Liver (tissue), 9 donors: Measurements from ENCODE around the gene RASL12. TPM values are rescaled to one million over a fixed set of nuclear protein-coding genes. Genes with fewer than 3 reads are reported as not detected.
"Not testable (repeated sequence)": the region's sequence is repeated elsewhere in the genome, so short reads cannot be mapped to it uniquely, and the experiment has no call there.

ENCODE experiments used
- DNase-seq: peaks from one replicate; pipeline ENCODE4 v3.0.0-alpha.2; 2017; ENCODE audit warnings: low spot score
- H3K27ac ChIP-seq, 2 donors: one replicate each; pipeline ENCODE4 v1.7.0; 2013; ENCODE audit warnings: inconsistent platforms in 2 of 2, low read length in 2 of 2, control low read depth in 1 of 2, low read depth in 1 of 2, mild to moderate bottlenecking in 1 of 2
- H3K27me3 ChIP-seq, 4 donors: one replicate each; pipeline versions ENCODE4 v1.6.1 to v1.7.0; 2013; ENCODE audit warnings: low read length in 3 of 4, inconsistent platforms in 1 of 4, mild to moderate bottlenecking in 1 of 4, moderate library complexity in 1 of 4; ENCODE audit not compliant: control insufficient read depth in 4 of 4, insufficient read depth in 4 of 4
- H3K36me3 ChIP-seq, 4 donors: one replicate each; pipeline versions ENCODE4 v1.6.1 to v1.7.0; 2013; ENCODE audit warnings: low read length in 3 of 4, mild to moderate bottlenecking in 3 of 4, low read depth in 1 of 4, moderate library complexity in 1 of 4; ENCODE audit not compliant: control insufficient read depth in 4 of 4, insufficient read depth in 3 of 4
- H3K4me1 ChIP-seq, 4 donors: one replicate each; pipeline versions ENCODE4 v1.6.1 to v1.7.0; 2013; ENCODE audit warnings: low read length in 3 of 4, mild to moderate bottlenecking in 3 of 4, moderate library complexity in 1 of 4; ENCODE audit not compliant: control insufficient read depth in 4 of 4, insufficient read depth in 4 of 4
- H3K4me3 ChIP-seq, 3 donors: one replicate each; pipeline versions ENCODE4 v1.6.1 to v1.7.0; 2013; ENCODE audit warnings: low read length in 3 of 3, control low read depth in 1 of 3, low read depth in 1 of 3, mild to moderate bottlenecking in 1 of 3
- H3K9ac ChIP-seq, 2 donors: one replicate each; pipeline ENCODE4 v1.7.0; 2013; ENCODE audit warnings: low read length in 2 of 2, mild to moderate bottlenecking in 2 of 2, moderate library complexity in 2 of 2, control low read depth in 1 of 2, low read depth in 1 of 2
- H3K9me3 ChIP-seq, 4 donors: one replicate each; pipeline versions ENCODE4 v1.6.1 to v1.7.0; 2013; ENCODE audit warnings: low read length in 3 of 4; ENCODE audit not compliant: control insufficient read depth in 4 of 4
- ATF3 ChIP-seq: IDR thresholded peaks from 2 replicates; pipeline ENCODE4 v1.6.1; 2016; ENCODE audit warnings: antibody characterized with exemption
- CTCF ChIP-seq: fragments of 150-350 bp; IDR thresholded peaks from 2 replicates; pipeline ENCODE4 v1.5.1; 2017; ENCODE audit warnings: improper control_type of control experiment, low read depth, low read length; ENCODE audit not compliant: missing input control
- EGR1 ChIP-seq, 2 donors: IDR thresholded peaks; 2 replicates each; pipeline ENCODE4 v1.6.1; 2016 to 2018; ENCODE audit warnings: antibody characterized with exemption in 2 of 2, low read depth in 2 of 2
- FOXA1 ChIP-seq: IDR thresholded peaks from 2 replicates; pipeline ENCODE4 v1.6.1; 2016; ENCODE audit warnings: antibody characterized with exemption
- FOXA2 ChIP-seq: IDR thresholded peaks from 2 replicates; pipeline ENCODE4 v1.6.1; 2016; ENCODE audit warnings: antibody characterized with exemption
- HNF4A ChIP-seq, 2 donors: conservative IDR thresholded peaks; 2 replicates each; pipeline ENCODE4 v1.6.1; 2016; ENCODE audit warnings: antibody characterized with exemption in 2 of 2, mild to moderate bottlenecking in 2 of 2
- HNF4G ChIP-seq: IDR thresholded peaks from 2 replicates; pipeline ENCODE4 v1.6.1; 2016; ENCODE audit warnings: antibody characterized with exemption
- JUND ChIP-seq, 2 donors: IDR thresholded peaks; 2 replicates each; pipeline ENCODE4 v1.6.1; 2016; ENCODE audit warnings: antibody characterized with exemption in 2 of 2
- NR2F2 ChIP-seq: IDR thresholded peaks from 2 replicates; pipeline ENCODE4 v1.6.1; 2016; ENCODE audit warnings: antibody characterized with exemption
- RAD21 ChIP-seq, 2 donors: IDR thresholded peaks; 2 replicates each; pipeline ENCODE4 v1.6.1; 2016; ENCODE audit warnings: antibody characterized with exemption in 2 of 2, mild to moderate bottlenecking in 2 of 2
- RXRA ChIP-seq, 2 donors: IDR thresholded peaks; 2 replicates each; pipeline ENCODE4 v1.6.1; 2017 to 2018; ENCODE audit warnings: antibody characterized with exemption in 2 of 2, mild to moderate bottlenecking in 1 of 2
- SP1 ChIP-seq: IDR thresholded peaks from 2 replicates; pipeline ENCODE4 v1.6.1; 2018; ENCODE audit warnings: antibody characterized with exemption, mild to moderate bottlenecking
- YY1 ChIP-seq: IDR thresholded peaks from 2 replicates; pipeline ENCODE4 v1.6.1; 2016; ENCODE audit warnings: antibody characterized with exemption, mild to moderate bottlenecking
- ZBTB33 ChIP-seq: IDR thresholded peaks from 2 replicates; pipeline ENCODE4 v1.6.1; 2016; ENCODE audit warnings: antibody characterized with exemption
- WGBS: extraction: QIAGEN DNeasy Blood & Tissue Kit; methylation state at CpG from one replicate; pipeline ENCODE4 v1.1.7; 2013; 5-methylcytosine and 5-hydroxymethylcytosine counted together
- polyA plus RNA-seq, 2 donors: library from polyadenylated mRNA; stranded (reverse) in 1 of 2; unstranded in 1 of 2; fragments of 200-250 nt in 1 of 2; fragments of >200 nt in 1 of 2; fragmentation: Nextera tagmentation in 1 of 2; extraction: Ambion mirVana in 1 of 2; gene quantifications; one replicate each; pipeline versions ENCODE4 v1.2.1 to v1.2.3, GENCODE V29; 2013 to 2015
- total RNA-seq, 2 donors: library from RNA; depleted of rRNA; stranded (reverse); fragments of >200 nt; gene quantifications; one replicate each; pipeline ENCODE4 v1.2.3, GENCODE V29; 2014
- TF ChIP-seq, protein P1 (sequence below): IDR thresholded peaks from 2 replicates; pipeline ENCODE4 v1.6.1; 2016; ENCODE audit warnings: antibody characterized with exemption
- donor health status: healthy.
- donor health status: healthy.
- donor health status: healthy.
- donor health status: healthy.
- donor health status: healthy.

RASL12 gene
- total and polyA plus RNA-seq, 4 donors = 0.50 to 0.92 (median 0.63) TPM

DNA sequence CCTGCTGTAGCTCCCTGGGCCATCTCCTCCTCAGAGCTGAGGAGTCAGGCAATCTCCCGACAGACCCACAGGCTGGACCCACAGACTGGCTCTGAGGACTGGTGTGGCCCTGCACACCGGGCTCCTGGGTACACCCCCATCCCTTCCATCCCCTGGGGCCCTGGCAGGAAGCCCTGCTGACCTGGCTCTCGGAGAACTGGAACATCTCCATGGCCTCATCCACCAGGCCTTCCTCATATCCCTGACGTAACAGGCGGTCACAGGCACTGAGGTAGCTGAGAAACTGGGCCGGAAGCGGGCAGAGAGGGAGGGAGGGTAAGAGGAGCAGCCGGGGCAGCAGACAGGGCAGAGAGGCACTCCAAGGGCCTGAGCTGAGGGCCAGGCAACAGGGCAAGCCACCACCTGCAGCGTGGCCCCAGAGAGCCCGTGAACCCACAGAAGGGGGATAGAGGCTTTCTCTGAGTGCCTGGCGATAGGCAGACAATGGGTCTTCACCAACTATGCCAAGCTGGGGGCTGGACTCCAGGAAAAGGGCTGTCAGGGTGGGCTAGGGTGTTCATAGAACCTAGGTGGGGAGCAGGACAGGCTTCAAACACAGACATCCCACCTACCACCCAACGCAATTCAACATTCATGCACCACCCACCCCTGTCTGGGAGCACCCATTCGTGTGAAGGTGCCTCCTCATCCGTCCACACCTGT is 26.7 kb upstream of the RASL12 start:
- Histone ChIP-seq H3K9ac (no peak overlapping the region), H3K27ac (peak overlapping the region in 1 of 2 donors; percentile 20), H3K36me3 (peaks cover 6 to 20% (median 12%) of the 10 kb centered on the region in 4 donors), H3K27me3 (no peaks in the 10 kb centered on the region), H3K4me1 (peaks cover 0 to 26% (median 13%) of the 10 kb centered on the region in 4 donors), H3K4me3 (no peak overlapping the region), H3K9me3 (no peaks in the 10 kb centered on the region)
- TF ChIP-seq RXRA (IDR thresholded peaks at IDR 0.05) (peak in 1 of 2 donors; percentile 13), HNF4G (no peak)
- whole genome bisulfite sequencing = 84% methylated on average over 14 of the region's 14 CpGs
- no peak for DNase-seq

DNA sequence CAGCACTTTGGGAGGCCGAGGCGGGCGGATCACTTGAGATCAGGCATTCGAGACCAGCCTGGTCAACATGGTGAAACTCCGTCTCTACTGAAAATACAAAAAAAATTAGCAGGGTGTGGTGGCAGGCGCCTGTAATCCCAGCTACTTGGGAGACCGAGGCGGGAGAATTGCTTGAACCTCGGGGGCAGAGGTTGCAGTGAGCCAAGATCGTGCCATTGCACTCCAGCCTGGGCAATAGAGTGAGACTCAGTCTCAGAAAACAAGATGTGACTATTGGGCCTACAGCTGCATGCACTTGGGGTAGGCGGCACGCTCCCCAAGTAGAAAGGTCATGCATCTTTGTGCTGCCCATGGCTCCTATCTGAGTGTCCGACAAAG is 26.0 kb upstream of the RASL12 start:
- H3K9me3 ChIP-seq, H3K27me3 ChIP-seq, H3K27ac ChIP-seq, H3K4me3 ChIP-seq, DNase-seq, H3K9ac ChIP-seq: not testable (repeated sequence)
- Histone ChIP-seq H3K4me1 (peaks cover 0 to 33% (median 20%) of the 10 kb centered on the region in 4 donors), H3K36me3 (peaks cover 6 to 13% (median 7%) of the 10 kb centered on the region in 4 donors)
- 96% methylated on average over 13 of the region's 13 CpGs for WGBS

DNA sequence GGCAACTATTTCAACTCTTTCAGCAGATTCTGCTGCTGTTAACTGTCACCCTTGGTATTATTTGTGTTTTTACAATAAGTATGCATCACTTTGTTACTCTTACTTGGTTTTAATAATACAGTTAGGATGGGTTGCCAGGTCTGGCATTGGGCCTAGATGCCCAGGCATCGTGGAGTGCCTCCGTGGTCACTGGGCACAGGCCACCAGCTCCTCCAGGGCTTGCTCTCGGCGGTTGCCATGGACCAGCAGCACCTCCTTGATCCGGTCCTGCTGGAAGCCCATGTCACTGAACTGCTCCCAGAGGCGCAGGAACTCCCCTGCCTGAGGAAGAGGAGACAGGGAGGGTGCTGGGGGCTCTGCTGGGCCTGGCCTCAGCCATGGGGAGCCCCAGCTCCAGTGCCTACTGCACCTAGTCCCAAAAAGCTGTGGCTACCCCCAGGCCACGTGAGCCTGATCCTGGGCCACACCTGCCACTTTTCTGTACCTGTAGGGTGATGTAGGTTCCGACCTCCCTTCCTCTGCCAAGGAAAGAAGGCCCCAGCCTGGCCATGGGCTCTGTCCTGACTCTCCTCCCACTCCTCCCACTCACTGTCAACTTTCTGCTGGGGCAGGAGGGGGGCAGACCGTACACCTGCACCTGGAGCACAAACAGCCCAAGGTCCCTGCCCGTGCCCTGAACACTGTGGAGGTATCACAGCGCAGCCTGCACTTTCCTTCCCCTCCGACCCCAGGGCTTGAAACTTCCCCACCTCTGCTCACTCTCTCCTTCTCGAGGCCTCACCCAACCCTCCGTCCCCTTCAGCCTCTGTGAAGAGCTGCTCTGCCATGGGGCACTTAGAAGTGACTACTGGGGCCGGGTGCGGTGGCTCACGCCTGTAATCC is 25.4 kb upstream of the RASL12 start:
- Histone ChIP-seq H3K36me3 (peaks cover 1 to 7% (median 5%) of the 10 kb centered on the region in 4 donors), H3K9me3 (no peaks in the 10 kb centered on the region), H3K9ac (no peak overlapping the region), H3K27ac (no peak overlapping the region), H3K4me3 (no peak overlapping the region), H3K4me1 (peaks cover 4 to 38% (median 25%) of the 10 kb centered on the region in 4 donors), H3K27me3 (no peaks in the 10 kb centered on the region)
- 91% methylated on average over 17 of the region's 17 CpGs for WGBS
- TF ChIP-seq HNF4G = no peak
- no peak for TF ChIP-seq SP1
- no peak for DNase-seq

DNA sequence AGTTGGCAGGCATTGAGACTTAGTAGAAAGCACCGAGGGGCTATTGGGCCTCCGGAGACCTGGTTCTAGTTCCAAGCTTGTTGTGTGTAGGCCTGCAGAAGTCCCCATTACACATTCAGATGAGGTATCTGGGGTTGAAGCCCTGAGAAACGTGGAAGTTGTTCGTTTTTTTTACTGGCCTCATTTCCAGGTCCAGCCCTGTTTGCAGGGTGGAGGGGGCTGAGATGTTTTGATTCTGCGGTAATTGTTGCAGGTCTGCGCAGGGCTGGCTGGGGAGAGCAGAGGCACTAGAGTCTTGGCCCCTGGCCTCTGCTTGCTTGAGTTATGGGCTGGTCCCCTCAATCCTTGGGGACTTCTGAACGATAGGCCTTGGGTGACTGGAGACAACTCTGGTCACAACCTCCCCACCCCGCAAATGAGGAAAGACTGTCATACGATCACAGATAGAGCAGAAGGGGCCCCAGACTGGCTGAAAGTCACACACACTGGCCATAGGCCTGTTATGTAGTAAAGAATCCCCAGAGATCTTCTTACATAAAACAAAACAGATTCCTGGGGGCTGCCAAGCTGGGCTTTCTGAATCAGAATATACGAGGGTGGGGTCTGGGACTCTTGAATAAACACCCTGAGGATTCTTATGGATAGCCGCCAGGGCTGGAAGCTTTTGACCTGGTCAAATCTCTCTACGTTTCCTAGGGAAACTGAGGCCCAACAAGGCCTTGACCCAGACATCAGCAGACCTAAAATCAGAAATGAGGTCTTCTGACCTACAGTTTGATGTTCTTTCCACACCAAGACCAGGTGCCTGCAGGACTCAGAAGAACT is 24.4 kb upstream of the RASL12 start:
- H3K4me3 ChIP-seq = no peak overlapping the region
- H3K36me3 ChIP-seq = no peaks in the 10 kb centered on the region
- 92% methylated on average over 12 of the region's 12 CpGs for WGBS
- H3K9me3 ChIP-seq = no peaks in the 10 kb centered on the region
- no peak overlapping the region for H3K27ac ChIP-seq
- no peak overlapping the region for H3K9ac ChIP-seq
- DNase-seq = no peak
- peaks cover 10 to 48% (median 31%) of the 10 kb centered on the region in 4 donors for H3K4me1 ChIP-seq
- no peaks in the 10 kb centered on the region for H3K27me3 ChIP-seq
- TF ChIP-seq FOXA2 (no peak), RAD21 (IDR thresholded peaks at IDR 0.05) (no peak), YY1 (no peak), CTCF (no peak), FOXA1 (no peak), ATF3 (no peak), HNF4G (no peak), HNF4A (conservative IDR thresholded peaks at IDR 0.05) (no peak), EGR1 (IDR thresholded peaks at IDR 0.05; ENCODE audit: low read depth in 2 of 2) (no peak), NR2F2 (no peak), ZBTB33 (no peak), JUND (IDR thresholded peaks at IDR 0.05) (no peak)
- TF ChIP-seq, protein P1, sequence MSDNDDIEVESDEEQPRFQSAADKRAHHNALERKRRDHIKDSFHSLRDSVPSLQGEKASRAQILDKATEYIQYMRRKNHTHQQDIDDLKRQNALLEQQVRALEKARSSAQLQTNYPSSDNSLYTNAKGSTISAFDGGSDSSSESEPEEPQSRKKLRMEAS = no peak
